Measurements from ENCODE around the gene CCL7. TPM values are rescaled to one million over a fixed set of nuclear protein-coding genes. Genes with fewer than 3 reads are reported as not detected.
"Not testable (repeated sequence)": the region's sequence is repeated elsewhere in the genome, so short reads cannot be mapped to it uniquely, and the experiment has no call there.

The CCL7 gene
- not detected in 2 replicates for total RNA-seq (2014; rRNA removed; shearing (Covaris generic))

DNA sequence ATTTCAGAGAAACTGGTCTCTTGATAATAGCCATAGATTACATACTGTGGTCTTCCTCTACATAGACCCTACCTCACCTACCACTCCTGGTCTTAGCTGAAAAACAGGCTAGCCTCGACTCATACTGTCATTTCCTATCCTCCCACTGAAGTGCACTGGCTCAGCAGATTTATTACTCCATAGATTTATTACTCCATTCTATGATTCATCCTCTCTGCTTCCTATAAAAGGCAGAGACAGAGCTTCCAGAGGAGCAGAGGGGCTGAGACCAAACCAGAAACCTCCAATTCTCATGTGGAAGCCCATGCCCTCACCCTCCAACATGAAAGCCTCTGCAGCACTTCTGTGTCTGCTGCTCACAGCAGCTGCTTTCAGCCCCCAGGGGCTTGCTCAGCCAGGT lies at the start of gene CCL7:
CCL7 (plus strand) TSS at position 253 of the 400 bp plus-strand sequence; CDS start at position 323, 70 bp downstream.
- DNase-seq (ENCODE audit: low spot score): peak; percentile 37

DNA sequence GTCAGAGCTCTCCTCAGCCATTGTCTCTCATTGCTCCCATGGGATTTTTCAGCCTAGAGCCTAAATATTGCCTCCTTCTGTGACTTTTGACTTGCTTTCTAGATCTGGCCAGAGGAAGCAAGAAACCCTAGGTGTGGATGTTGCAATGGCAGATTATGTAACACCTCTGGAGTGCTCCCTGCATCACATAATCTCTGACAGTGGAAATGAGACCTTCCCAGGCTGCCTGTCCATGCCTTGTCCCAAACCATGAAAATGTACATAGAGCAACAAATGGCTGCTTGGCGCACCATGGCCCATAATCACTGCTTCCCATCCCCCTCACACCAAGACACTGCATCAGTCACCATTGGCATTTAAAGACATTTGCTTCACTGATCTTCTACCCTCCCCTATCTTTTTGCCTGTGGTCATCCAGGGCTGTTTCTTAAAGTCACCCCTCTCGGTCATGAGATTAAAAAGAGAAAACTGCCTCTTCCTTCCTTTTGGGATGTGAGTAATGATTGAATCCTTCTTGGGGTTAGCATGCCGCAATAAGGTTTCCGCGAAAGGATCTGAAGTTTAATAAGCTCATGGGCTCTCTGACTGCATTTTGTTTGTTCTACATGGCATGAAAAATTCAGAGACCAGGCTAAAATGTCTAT lies 49.1 kb upstream of the CCL7 start:
- no peak for DNase-seq (ENCODE audit: low spot score)

DNA sequence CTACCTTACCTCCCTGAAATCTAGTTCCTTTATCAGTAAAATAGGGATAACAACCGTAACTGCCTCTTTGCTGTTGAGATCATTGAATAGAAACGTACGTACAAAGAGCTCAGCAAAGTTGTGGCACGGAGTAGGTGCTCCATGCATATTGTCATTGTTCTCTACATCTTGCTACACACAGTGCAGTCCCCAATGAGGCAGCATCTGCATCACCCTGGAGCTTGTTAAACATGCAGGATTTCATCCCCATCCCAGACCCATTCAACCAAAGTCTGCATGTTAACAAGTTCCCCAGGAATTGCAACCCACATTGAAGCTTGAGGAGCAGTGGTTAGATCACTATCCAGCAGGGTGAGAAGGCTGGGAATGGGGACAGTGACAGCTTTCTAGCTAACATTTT lies 48.6 kb upstream of the CCL7 start:
- no peak for DNase-seq (ENCODE audit: low spot score)

DNA sequence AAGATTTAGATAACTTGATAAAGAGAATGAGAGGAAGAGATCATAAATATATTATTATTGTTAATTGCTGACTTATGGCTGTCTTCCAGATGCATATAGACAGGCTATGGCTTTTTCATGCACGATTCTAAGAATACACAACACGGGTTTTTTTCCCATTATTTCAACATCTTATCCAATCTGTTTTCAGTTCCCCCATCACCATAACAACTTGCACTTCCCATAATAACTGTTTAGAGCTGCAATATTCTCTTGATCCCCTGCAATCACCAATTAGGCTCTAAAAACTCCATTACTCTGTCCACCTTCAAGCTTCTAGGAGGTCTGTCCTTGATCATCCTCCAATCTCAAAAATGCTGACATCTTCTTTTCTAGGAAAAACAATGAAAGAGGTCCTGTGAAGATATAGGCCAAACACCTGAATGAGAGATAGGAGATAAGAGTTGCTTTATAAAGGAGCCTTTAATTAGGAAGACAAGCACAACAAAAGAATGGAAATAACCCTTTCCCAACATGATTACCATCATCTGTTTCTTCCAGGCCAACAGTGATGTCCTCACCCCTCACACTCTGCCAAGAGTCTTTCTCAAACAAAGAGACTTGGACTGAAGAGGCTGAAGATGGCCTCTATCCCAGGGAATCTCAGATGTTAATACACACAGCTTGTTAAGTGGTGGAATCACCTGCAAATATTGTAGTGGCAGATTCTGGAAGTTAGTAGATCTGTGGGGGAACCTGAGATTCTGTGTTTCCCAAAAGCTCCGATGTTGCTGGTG lies 47.1 kb upstream of the CCL7 start:
- no peak for DNase-seq (ENCODE audit: low spot score)

DNA sequence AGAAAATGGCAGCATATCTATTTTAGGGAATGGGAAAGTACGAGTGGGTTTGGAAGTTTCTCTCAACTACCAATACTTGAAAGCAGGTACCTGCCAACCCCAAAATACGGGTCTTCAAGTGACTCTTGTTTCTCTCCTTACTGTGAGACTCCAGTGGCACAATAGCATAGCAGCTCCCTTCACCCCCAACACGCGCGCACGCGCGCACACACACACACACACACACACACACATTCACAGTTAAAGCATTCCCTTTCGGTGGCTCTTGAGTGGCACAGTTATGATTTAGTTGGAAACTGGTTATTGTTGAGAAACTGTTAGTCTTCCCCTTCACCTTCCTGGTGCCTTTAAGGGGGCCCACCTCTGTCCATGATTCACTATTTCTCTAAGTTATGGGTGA lies 45.0 kb upstream of the CCL7 start:
- DNase-seq (ENCODE audit: low spot score): no peak

DNA sequence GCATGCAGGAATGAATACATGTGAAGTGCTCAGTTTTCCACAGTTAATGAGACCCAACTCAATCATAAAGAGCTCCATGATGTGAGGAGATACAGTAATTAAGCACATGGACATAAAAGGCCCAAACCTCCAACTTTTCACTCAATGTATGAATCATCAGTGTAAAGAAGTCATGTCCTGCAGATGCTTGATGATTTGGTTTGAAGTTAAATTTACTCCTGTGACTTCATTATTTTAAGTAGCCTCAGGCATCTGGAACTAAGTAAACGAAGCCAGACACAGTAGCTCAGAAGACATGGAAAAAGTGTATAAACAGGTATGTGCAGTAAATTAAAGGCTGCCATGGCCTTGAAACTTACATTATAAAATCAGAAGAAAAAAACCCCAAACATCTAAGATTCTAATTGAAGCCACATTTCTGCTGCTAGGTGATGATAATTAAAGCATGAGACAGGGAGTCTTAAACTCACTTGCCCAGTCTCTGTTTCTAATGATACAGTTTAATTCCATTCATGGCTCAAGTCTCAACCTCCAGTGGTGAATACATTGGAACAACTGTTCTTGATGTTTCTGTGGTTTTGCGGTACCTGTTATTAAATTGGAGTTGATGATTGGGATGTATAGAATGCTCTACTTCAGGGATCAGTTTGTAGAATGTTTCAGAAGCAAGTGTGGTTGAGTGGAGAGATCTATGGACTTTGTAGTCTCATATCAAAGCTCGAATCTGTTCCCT lies 43.8 kb upstream of the CCL7 start:
- no peak for DNase-seq (ENCODE audit: low spot score)

DNA sequence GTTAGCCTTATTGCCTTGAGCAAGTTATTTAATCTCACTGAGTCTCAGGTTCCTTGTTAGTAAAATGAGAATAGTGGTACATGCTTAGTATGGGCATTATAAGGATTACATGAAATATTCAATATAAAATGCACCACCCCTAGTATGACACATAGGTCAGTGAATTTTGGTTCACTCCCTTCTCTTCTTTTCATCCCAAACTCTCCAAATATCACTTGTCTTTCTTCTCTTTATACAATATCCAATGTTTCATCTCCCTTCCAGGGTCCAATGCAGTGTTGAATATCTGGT lies 43.3 kb upstream of the CCL7 start:
- DNase-seq (ENCODE audit: low spot score): no peak

DNA sequence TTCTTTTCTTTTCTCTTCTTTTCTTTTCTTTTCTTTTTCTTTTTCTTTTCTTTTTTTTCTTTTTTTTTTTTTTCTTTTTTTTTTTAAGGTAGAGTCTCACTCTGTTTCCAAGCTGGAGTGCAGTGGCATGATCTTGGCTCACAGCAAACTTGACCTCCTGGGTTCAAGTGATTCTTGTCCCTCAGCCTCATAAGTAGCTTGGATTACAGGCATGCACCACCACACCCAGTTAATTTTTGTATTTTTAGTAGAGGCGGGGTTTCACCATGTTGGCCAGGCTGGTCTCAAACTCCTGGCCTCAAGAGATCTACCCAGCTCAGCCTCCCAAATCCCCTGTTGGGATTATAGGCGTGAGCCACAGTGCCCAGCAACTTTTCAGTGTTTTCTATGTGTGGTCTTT lies 42.7 kb upstream of the CCL7 start:
- not testable (repeated sequence) for DNase-seq (ENCODE audit: low spot score)

DNA sequence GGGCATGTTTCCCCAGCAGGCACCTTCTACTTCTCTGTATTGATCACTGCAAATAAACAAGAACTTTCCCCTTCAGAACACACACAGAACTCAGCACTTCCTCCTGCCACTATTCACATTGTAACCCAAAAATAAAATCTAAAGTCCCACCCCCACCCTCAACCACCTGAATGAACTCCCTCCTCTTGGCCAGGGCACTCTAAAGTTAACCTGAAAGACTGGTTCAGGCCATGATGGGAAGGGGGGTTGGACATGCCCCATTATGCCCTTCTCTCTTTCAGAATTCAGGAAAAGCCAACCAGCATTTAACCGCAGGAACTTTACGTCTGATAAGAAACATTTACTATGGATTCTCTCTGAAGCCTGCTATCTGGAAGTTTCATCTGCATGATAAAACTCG lies 42.3 kb upstream of the CCL7 start:
- no peak for DNase-seq (ENCODE audit: low spot score)

DNA sequence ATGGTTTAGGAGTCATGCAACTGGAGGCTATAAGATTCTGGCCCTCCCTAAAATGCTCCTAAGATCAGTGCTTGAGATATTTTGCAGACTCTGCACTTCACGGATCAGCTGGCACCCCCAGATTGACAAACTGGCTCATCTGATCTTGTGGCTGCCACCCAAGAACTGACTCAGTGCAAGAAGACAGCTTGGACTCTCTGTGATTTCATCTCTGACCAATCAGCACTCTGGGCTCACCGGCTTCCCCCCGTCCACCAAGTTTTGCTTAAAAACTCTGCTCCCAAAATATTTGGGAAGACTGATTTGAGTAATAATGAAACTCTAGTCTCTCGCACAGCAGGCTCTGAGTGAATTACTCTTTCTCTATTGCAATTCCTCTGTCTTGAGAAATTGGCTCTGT lies 41.2 kb upstream of the CCL7 start:
- DNase-seq (ENCODE audit: low spot score): no peak

DNA sequence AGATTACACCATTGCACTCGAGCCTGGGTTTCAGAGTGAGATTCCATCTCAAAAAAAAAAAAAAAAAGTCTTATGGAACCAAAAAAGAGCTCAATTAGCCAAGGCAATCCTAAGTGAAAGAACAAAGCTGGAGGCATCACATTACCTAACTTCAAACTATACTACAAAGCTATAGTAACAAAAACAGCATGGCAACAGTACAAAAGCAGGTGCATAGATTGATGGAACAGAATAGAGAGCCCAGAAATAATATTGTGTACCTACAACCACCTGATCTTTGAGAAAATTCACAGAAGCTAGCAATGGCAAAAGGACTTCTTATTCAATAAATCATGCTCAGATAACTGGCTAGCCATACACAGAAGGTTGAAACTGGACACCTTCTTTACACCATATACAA lies 39.7 kb upstream of the CCL7 start:
- DNase-seq (ENCODE audit: low spot score): no peak

DNA sequence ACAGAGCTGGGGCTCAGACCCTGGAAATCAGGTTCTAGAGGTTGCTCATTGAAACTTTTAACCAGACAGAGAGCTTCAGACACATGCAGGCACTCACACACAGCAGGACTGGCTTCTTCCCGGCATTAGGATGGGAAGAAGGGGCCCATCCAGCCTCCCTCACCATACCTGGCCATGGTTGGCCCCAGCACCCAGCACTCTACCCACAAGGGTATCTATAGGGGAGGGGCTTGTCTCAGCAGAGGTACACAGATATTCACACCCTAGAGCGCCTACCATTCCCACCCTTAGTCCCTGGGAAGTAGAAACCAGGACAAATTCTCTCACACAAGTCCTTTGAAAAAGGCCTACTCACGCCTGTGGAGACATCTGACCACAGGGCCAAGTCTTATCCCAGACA lies 35.4 kb upstream of the CCL7 start:
- DNase-seq (ENCODE audit: low spot score): no peak

DNA sequence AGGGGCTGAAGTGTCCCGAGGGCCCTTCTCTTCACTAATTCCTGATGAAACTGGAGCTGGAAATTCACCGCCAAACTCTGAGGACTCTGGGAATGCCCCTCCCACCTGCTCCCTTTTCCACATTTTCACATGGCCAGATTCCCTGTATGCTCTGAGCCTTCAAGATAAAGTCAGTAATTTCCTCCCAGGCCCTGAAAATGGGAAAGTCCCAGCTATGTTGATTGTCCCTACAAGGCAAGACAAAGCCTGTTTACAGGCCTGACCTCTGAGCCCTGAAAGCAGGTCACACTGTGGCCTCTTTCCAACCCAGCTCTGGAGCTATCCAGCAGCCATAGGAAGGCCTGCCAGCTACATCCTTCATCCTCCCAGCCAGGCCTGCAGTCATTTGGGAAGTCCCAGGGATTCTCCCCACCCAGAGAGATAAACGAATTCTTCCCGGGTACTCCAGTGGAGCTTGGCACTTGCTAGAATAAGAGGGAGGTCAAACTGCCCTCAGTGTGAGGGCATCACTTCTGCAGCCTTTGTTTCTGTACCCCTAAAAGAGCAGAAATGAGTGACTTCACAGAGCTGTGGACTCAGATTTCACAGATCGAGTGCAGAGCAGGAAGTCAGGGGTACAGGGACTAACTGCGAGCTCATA lies 34.5 kb upstream of the CCL7 start:
- peak; percentile 55 for DNase-seq (ENCODE audit: low spot score)

DNA sequence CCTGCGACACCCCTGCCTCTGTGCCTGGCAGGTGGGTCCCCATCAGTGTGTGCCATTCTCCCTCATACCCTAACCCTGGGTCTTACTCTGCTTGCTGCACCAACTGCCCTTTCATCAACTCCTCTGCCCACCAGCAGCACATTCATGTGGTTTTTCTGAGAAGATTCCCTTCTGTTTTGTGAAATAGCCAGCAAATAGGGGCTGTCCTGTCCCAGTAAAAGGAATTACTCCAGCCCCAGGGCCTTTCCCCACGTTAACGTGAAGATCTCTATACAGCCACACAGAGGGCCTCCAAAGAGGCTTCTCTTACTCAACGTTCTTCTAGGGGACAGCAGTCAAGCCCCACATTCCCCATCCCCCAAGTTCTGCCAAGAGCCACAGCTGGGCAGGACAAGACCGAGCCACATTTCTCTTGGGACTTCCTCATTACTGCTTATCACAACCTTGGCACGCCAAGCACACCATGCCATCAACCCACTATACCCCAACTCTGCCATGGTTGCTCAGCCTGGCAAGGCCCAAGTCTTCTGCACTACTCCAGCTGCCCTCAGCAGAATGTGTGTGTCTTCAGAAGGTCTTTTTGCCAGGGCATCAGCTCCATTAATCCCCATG lies 33.6 kb upstream of the CCL7 start:
- DNase-seq (ENCODE audit: low spot score): no peak

DNA sequence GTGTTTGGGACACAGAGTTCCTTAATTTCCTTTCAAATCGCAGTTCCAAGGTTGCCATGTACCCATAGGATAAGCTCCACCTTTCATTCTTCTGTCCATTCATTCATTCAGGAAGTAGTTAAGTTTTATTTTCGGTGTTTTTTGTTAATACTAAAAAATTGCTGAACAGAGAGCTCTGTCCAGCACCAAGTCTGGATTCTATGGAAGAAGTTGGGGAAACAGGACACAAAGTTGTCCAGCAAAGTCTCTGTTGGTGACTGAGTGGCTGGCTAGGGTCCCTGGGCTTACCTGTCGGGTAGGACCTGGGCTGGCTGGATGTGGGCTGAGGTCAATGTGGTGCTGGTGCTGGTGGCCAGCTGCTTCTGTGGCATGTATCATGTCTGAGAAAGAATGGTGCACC lies 32.6 kb upstream of the CCL7 start:
- no peak for DNase-seq (ENCODE audit: low spot score)

DNA sequence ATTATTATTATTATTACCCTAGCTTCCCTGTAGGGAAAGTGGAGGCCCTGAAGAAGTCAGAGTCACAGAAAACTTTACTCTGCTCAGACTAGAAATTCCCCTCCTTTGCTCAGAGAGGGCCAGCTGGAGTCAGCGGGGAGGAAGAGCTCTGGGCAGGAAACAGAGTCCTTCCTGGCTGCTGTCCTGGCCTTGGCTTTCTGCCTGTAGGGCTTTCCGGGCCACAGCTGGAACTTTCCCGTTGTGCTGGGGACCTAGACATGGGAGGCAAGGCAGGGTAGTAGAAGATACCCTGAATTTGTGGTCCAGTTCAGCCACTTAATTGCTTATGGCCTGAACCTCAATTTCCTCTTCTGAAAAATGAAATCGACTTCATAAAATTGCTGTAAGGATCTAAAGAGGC lies 29.0 kb upstream of the CCL7 start:
- DNase-seq (ENCODE audit: low spot score): no peak

DNA sequence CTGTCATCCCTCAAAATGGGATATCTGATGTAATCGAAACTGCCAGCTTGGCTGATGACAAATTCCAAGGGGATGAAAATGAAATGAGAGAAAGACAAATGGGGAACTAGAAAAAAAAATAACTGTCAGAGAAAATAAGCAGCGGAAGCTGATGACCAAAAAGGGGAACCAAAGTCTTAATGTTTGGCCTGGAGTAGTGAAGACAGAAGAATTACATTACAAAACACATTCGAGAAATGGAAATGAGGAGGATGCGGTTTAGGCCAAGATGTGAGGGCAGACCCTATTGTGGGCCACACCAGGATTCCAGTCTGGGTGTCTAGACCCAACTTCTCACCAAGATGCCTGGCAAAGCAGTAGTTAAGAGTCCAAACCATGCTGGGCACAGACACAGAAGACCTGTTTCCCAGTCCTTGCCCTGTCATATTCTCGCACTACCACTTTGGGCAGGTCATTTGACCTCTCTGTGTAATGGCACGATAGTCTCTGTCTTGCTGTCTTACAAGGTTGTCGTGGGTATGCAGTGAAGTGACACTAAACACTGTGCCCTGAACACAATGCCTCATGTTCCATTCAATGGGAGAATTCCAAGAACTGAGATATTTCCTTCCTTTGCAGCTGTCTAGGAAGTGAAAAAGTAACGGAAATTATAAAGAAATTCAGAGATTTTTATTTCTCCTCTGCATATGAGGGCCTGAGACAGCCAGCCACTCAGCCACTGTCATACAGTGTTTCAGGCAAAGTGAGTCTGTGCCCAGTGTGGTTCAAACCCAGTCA lies 27.2 kb upstream of the CCL7 start:
- no peak for DNase-seq (ENCODE audit: low spot score)

DNA sequence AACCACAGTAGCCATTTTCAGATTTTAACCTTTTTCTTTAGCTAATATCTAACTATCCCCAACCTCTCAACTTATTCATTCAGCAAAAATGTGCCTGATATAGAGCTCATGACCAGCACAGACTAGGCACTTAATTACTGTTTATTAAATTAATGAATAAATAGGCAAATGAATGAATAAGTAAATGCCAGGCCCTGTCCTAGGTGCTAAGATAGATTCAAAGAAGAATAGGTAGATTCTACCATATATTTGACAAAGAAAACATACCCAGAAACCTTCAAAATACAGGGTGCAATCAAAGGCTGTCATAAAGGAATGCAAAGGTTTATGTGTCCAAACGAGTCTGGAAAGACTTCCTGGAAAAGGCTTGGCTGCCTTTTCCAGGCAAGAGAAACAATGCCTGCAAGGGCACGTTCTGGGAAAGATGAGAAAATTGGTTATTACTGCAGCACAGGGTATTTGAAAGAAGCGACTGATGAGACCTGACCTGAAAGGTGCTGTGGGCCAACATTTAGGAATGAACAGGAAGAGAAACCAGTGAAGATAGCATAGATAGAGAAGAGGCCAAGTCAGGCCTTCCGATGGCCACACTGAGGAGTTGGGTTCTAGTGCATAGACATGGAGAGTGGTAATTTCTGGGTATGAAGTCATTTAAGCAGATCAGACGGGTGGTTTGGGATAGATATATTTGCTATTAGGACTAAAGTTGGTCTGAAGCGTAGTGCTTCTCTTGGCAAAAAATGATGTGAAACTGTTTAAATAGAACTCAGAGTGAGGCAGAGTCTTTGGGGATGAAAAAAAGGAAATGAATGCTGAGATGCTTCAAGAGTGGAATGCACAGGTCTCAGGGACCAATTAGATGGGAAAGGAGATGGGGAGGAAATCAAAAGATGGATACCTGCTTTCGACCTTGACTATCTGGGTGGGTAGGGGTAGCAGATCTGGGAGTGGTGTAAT lies 26.4 kb upstream of the CCL7 start:
- no peak for DNase-seq (ENCODE audit: low spot score)

DNA sequence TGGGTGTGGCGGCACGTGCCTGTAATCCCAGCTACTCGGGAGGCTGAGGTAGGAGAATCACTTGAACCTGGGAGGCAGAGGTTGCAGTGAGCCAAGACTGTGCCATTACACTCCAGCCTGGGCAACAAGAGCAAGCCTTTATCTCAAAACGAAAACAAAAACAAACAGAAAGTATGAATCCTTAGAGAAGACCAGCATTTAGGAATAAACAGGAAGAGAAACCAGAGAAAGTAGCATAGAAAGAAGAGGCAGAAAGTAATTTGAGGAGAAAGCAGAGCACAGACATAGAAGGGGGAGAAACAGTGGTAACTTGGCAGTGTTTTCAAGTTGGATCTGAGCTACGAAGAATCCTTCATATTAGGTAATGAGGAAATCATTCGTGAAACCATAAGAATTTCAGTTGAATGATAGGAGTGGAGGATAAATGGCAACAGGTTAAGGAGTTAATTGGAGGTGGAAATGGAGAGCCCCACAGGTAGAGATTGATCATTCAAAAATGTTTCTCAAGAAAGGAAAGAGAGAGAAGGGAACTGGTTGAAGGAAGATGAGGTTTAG lies 24.6 kb upstream of the CCL7 start:
- no peak for DNase-seq (ENCODE audit: low spot score)

DNA sequence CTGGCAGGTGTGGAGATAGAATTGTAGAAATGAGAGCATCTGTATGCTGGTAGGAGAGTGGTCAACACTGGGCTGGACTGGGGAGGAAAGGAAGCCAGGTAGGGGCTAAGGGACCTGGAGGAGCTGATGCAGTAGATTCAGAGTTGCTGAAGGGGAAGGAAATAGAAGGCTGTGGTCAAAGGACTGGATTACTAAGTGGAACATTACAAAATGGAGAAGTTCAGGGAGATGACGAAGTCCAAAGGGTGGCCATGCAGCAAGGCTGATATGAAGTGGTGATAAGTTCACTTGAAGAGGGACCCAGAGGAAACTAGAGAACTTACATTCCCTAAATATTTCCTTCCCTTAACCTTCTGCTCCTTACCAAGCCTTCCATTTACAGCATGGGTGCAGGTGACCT lies 23.6 kb upstream of the CCL7 start:
- DNase-seq (ENCODE audit: low spot score): no peak

Measured in A172 (cell line).